Activated CD4-positive, alpha-beta T cell treated with anti-CD3 and anti-CD28 coated beads, Interleukin-2, amount 50 U/mL, for 24 hours (primary cell): Measurements from ENCODE around the gene MDGA2.
"Not testable (repeated sequence)": the region's sequence is repeated elsewhere in the genome, so short reads cannot be mapped to it uniquely, and the experiment has no call there.

Experiments used
- DNase-seq, 2 donors: peaks; one replicate each; pipeline ENCODE4 v3.0.0-alpha.2; 2020; ENCODE audit warnings: low read depth in 1 of 2, low spot score in 1 of 2

Gene MDGA2

GRCh38 chr14:47624126-47624525, 51.3 kb downstream of the MDGA2 start:
- DNase-seq, result not testable (repeated sequence)

DNA sequence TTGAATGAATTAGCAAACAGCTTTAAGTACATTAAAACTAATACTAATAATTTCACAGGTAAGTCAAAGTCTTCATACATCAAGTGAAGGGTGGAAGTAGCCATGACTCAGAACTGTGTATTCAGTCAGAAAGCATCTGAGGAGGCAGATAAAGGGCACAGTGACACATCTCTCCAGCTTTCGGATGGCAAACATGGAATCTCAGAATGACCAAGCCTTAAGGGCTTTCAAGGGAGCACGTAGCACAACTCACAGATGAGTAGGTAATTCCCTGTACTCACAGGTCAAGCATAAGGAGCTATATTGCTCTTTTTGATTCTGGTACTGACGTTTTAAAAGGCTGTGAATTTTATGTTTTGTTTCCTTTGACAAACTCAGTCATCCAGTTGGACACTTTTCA, 56.0 kb downstream of the MDGA2 start:
- no peak for DNase-seq

GRCh38 chr14:47606566-47606965, 68.8 kb downstream of the MDGA2 start:
- DNase-seq, result no peak

DNA sequence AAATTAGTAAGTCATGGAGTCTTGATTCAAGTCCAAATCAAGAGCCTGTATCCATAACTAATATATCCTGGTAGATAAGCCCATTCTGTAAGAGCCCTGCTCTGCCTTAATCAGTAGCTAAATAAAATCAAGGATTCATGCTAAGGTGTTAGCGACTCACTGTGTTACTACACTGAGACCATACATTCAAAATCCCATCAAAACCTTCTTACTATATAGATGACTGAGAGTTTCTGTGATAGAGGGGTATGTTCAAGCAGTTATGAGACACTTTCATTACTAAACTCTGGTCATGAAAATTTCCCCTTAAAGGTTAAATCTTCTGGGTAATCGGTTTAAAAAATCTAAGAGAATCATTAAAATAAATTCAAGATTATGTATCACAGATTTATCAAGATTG, 78.5 kb downstream of the MDGA2 start:
- no peak for DNase-seq

GRCh38 chr14:47596232-47596631, 79.2 kb downstream of the MDGA2 start:
- no peak for DNase-seq

DNA sequence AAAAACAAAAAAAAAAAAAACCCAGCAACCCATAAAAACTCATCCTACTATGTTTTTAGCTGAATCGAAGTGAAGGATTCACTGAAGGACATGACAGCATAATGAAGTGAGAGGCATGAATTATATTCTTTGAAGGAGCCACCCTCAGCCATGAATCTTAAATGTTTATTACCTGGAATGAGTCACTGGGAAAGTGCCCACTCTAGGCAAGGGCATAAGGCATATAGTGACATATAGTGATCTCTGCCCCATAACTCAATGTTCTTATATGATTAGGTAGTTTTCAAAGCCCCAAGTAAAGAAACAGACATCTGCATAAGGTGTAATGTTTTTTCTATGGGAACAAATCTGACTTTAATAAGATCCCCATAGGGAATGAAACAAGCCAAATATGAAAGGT, 79.9 kb downstream of the MDGA2 start:
- DNase-seq, result no peak

GRCh38 chr14:47590767-47591495, 84.5 kb downstream of the MDGA2 start:
- DNase-seq, result no peak

- DNase-seq, result no peak
Measured at GRCh38 chr14:47585447-47585846, 90.0 kb downstream of the MDGA2 start.

GRCh38 chr14:47567273-47567672, 108.1 kb downstream of the MDGA2 start:
- DNase-seq, result no peak

GRCh38 chr14:47557894-47558293, 117.5 kb downstream of the MDGA2 start:
- no peak for DNase-seq

DNA sequence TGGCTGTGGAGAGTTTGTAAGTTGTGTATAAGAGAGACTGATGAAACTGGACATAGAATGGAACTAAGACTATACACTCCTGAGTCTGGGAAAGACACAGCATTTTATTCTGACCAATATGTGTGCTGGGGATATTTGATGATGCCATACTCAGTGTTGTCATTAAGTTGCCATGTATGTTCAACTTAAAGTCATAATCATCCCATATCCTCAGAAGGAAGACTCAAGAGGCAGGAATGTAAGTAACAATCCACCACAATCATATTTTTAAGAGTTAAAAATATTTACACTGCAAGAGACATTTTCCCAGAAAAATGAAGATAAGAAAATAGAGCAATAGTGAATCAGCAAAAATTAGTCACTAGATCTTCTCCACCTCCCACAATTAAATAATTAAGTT, 120.1 kb downstream of the MDGA2 start:
- DNase-seq, result no peak

GRCh38 chr14:47549886-47550285, 125.5 kb downstream of the MDGA2 start:
- no peak for DNase-seq

GRCh38 chr14:47543459-47543858, 131.9 kb downstream of the MDGA2 start:
- no peak for DNase-seq

GRCh38 chr14:47541662-47542061, 133.7 kb downstream of the MDGA2 start:
- no peak for DNase-seq

GRCh38 chr14:47539031-47539461, 136.4 kb downstream of the MDGA2 start:
- DNase-seq, result no peak

DNA sequence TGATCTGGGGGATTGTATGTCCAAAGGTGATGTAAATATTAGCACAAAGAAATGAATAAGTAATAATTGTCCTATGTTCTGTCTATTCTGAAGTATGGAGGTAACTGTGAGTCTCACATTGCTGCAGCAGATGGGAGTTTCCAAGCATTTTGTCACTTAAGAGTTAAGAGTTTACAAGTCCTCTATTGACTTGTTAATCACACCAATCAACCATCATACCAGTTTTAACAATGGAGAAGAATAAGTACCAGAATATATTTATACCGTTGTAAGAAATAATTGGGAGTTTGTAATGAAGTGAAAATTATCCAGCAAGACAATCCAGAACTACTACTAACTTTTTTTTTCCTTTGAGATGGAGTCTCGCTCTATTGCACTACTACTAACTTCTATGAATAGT, 139.1 kb downstream of the MDGA2 start:
- DNase-seq, result no peak

DNA sequence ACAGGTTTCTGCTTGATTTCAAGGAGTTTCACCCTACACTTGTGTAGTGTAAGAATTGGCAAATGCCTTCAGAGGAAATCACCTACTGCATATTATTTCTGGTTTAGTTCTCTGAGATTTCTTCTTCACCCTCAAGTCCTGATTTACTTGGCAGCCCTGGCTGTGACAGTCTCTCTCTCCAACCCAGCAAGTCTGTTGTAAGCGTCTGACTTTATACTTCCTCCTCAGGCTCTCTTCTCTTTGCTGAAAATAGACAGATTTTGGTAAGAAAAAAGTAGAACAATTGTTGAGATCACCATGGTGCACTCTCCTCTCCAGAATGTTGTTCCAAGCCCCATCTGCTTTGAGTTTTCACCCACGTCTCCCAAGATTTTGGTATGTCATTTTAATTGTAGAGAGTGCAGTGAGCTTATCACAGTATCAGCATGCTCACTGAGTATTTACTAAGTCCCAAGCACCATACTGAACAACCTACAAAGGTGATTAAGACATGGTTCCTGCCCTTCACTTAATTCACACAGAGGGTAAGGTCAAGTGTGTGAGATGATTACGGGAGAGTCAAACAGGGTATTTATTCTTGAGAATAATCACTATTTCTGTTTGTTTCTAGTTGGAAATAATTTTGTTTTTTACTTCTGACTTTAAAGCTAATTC, 148.7 kb downstream of the MDGA2 start:
- no peak for DNase-seq

GRCh38 chr14:47524524-47524923, 150.9 kb downstream of the MDGA2 start:
- no peak for DNase-seq

GRCh38 chr14:47520382-47520781, 155.0 kb downstream of the MDGA2 start:
- DNase-seq, result no peak

DNA sequence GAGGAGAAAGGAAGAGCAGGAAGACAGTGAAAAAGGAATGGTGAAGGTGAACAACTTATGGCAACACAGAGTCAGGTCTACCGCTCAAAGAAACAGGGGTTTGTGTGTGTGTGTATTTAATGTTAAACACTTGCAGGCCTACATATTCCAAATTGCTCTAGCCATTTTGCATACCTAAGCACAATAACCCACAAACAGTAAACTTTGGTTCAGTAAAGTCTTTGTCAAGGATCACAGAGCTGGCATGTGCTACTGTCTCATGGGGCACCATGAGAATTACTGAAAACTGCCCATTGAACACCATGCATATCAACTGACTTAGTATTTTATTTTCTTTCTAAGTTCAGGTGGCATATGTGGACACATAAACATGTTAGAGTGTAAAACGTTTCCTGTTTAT, 163.6 kb downstream of the MDGA2 start:
- no peak for DNase-seq

GRCh38 chr14:47509957-47510356, 165.4 kb downstream of the MDGA2 start:
- no peak for DNase-seq

DNA sequence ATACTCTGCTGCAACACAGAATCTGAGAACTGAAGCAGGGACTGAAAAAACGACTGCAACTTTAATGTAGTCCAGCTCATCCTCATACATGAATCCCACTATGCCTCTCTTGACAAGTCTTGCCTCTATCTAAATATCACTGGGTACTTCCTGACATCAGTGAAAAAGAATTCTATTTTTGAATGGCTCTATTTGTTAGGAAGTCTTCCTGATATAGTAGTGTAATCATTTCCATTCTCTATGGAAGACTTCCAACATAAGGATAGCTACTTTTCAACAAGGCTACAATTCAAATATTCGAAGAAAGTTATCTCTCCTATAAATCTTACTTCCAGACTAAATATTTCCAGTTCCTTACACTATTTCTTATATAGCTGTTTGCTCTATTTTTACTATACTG, 167.5 kb downstream of the MDGA2 start:
- no peak for DNase-seq

DNA sequence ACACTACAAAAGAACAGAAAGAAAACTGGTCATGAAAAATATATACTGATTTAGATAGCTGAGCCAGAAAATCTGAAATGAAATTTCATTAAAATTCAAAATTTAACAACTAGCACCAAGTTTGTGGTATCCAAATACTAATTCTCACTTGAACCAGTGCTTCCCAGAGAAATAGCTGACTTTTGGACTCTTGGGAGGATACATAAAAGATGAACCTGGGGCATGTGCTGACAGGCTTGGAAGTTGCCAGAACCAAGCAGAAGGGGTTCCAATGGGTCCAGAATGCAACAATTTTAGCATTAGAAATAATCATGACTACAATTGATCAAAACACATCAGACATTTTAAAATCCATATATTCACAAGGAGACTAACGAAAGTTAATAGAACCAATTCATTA, 175.0 kb downstream of the MDGA2 start:
- DNase-seq, result no peak
